Kidney epithelial cell (primary cell): Measurements from ENCODE around the gene HNRNPAB. TPM values are rescaled to one million over a fixed set of nuclear protein-coding genes. Genes with fewer than 3 reads are reported as not detected.

Source experiments
- DNase-seq: peaks from one replicate; pipeline ENCODE4 v3.0.0-alpha.2; 2010; ENCODE audit warnings: low read depth
- H3K27me3 ChIP-seq: 2 replicates; pipeline ENCODE4 v1.6.0; 2011; ENCODE audit warnings: low read length; ENCODE audit not compliant: control insufficient read depth, insufficient read depth
- H3K36me3 ChIP-seq: 2 replicates; pipeline ENCODE4 v1.5.1; 2011; ENCODE audit warnings: low read length; ENCODE audit not compliant: control insufficient read depth, insufficient read depth
- H3K4me3 ChIP-seq: 2 replicates; pipeline ENCODE4 v1.5.1; 2011; ENCODE audit warnings: low read depth, mild to moderate bottlenecking, control low read depth, low read length
- total RNA-seq: library from RNA; depleted of rRNA; stranded (reverse); fragments of >200 nt; gene quantifications from 2 replicates; pipeline ENCODE4 v1.2.3, GENCODE V29; 2015
- TF ChIP-seq, protein P1 (sequence below): IDR thresholded peaks from 2 replicates; pipeline ENCODE4 v1.5.1; 2011; ENCODE audit warnings: mild to moderate bottlenecking, moderate library complexity, low read length, control low read depth, inconsistent platforms; ENCODE audit not compliant: insufficient read depth, poor library complexity, severe bottlenecking

Gene HNRNPAB
- total RNA-seq, 1 donor from 2014 or later: 152 TPM

DNA sequence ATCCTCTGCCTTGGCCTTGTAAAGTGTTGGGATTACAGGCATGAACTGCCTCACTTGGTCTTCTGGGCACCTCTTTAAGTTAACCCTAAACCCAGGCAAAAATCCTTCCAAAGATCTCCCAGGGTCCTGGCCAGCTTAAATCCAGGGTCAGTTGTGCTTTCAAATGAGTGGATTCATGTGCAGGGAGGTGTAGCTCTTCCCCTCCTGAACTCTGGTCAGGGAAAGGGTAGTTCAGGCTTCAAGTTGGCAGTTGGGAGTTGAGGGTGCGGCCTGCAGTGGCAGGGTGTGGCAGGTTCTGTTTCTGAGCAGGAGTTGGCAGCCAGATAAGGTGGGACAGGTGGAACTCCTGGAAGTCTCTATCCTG lies 3.6 kb downstream of the HNRNPAB start:
- DNase-seq: no peak

DNA sequence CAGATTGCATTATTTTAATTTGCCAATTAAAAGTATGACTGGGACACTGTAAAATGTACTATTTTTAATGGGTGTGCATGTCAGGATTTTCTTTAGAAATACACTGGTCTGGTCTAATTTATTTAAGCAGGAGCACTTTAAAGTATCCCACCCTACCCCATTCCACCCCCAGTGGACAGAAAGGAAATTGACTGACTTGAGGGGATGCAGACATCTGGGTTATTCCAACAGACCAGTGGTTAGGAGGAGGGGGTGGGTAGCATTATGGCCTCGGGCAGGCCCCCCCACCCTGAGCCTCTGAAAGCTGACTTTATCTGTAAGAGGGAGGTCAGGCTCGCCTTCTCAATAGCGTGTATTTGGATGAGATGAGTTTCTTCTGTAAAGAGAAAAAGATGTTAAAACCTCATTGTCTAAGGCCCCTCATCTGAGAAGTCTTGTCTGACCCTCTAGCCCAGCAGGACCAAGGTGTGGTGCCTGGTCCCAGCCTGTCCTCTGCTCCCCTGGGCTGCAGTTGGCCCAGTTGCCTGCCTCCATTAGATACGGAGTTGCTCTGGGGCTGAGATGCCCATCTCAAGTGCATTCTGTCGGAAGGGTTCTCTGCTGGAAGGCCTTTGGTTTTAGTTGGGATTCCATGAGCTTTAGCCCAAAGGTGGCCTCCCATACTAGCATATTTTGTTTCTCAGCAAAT lies 4.4 kb downstream of the HNRNPAB start:
- DNase-seq: no peak
- peaks cover 16% of the 10 kb centered on the region for H3K36me3 ChIP-seq
- TF ChIP-seq, protein P1, sequence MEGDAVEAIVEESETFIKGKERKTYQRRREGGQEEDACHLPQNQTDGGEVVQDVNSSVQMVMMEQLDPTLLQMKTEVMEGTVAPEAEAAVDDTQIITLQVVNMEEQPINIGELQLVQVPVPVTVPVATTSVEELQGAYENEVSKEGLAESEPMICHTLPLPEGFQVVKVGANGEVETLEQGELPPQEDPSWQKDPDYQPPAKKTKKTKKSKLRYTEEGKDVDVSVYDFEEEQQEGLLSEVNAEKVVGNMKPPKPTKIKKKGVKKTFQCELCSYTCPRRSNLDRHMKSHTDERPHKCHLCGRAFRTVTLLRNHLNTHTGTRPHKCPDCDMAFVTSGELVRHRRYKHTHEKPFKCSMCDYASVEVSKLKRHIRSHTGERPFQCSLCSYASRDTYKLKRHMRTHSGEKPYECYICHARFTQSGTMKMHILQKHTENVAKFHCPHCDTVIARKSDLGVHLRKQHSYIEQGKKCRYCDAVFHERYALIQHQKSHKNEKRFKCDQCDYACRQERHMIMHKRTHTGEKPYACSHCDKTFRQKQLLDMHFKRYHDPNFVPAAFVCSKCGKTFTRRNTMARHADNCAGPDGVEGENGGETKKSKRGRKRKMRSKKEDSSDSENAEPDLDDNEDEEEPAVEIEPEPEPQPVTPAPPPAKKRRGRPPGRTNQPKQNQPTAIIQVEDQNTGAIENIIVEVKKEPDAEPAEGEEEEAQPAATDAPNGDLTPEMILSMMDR: peak; percentile 11

More for the DNA sequence above, 3.6 kb downstream of the HNRNPAB start:
- Histone ChIP-seq H3K36me3 (peaks cover 16% of the 10 kb centered on the region), H3K4me3 (no peak overlapping the region), H3K27me3 (no peaks in the 10 kb centered on the region)
- TF ChIP-seq, protein P1: no peak

DNA sequence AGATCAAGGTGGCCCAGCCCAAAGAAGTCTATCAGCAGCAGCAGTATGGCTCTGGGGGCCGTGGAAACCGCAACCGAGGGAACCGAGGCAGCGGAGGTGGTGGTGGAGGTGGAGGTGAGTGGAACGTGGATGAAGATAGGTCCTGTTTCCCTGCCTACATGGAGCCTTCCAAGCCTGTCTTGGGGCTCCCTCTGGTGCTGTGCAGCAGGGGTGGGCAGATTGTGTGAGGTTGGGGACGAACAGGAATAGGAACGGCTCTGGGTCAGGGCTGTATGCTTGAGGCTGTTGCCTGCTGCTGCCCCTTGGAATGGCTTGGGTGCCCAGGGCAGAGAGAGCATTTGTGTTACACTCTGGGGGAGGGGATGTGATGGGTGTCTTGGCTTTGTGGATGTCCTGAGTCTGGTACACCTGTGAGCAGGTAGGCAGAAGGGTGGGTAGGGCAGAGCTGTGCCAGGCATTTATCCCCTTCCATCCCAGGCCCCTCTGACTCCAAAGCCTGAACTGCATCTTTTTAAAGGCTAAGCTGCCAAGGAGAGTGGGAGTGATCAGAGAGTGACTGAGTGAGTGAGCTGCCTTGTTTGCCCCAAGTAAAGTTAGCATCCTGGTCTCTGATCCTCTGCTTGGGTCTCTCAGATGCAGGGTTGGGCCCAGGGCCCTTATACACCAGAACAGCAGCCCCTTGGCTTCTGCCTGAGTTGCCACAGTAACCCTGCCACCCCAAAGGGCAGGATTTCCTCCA lies 5.2 kb downstream of the HNRNPAB start:
- H3K36me3 ChIP-seq: peaks cover 20% of the 10 kb centered on the region
- no peak overlapping the region for H3K4me3 ChIP-seq
- TF ChIP-seq, protein P1: no peak
- no peak for DNase-seq
- no peaks in the 10 kb centered on the region for H3K27me3 ChIP-seq

More for the DNA sequence above, 4.4 kb downstream of the HNRNPAB start:
- Histone ChIP-seq H3K27me3 (no peaks in the 10 kb centered on the region), H3K4me3 (no peak overlapping the region)

DNA sequence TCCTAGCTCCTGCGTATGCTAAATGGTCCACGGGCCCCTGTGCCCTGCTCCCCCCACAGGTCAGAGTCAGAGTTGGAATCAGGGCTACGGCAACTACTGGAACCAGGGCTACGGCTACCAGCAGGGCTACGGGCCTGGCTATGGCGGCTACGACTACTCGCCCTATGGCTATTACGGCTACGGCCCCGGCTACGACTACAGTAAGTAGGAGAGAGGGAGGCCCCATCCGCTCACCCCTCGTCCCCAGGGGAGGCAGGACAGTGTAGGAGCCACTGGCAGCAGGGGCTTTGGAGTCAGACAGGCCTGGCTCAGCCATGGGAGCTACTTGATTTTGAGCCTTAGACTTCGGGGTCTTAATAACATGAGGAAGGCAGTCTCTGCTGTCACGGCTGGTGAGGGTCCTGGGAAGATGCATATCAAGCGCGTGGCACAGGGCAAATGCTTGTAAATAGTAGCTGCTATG lies 5.8 kb downstream of the HNRNPAB start:
- H3K4me3 ChIP-seq: no peak overlapping the region
- TF ChIP-seq, protein P1: no peak
- peaks cover 22% of the 10 kb centered on the region for H3K36me3 ChIP-seq
- no peaks in the 10 kb centered on the region for H3K27me3 ChIP-seq
- no peak for DNase-seq

DNA sequence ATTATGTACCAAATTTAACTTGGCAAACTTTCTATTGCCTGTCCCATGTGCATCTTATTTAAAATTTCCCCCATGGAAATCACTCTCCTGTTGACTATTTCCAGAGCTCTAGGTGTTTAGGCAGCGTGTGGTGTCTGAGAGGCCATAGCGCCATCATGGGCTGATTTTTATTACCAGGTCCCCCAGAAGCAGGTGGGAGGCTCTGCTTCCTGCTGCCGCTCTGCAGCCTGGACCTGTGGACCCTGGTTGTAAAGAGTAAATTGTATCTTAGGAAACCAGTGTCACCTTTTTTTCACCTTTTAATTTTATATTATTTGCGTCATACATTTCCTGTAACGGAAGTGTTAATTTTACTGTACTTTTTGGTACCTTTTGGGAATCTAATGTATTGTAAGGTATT lies 6.4 kb downstream of the HNRNPAB start:
- TF ChIP-seq, protein P1: no peak
- Histone ChIP-seq H3K36me3 (peaks cover 22% of the 10 kb centered on the region), H3K27me3 (no peaks in the 10 kb centered on the region), H3K4me3 (no peak overlapping the region)
- no peak for DNase-seq
